Hepatocyte (in vitro differentiated cells): Measurements from ENCODE around the gene ADGRL3. TPM values are rescaled to one million over a fixed set of nuclear protein-coding genes. Genes with fewer than 3 reads are reported as not detected.

Source experiments
- DNase-seq: peaks from one replicate; pipeline ENCODE4 v3.0.0-alpha.2; 2016; ENCODE audit warnings: low spot score
- H2AFZ ChIP-seq: fragments of 200-600 bp; sonication (generic); 2 replicates; pipeline ENCODE4 v1.6.0; 2016; ENCODE audit warnings: antibody characterized with exemption, mild to moderate bottlenecking
- H3K27ac ChIP-seq: fragments of 200-600 bp; sonication (generic); 2 replicates; pipeline ENCODE4 v1.5.1; 2016; ENCODE audit warnings: mild to moderate bottlenecking
- H3K27me3 ChIP-seq: fragments of 200-600 bp; sonication (generic); 2 replicates; pipeline ENCODE4 v1.6.1; 2016
- H3K36me3 ChIP-seq: fragments of 200-600 bp; sonication (generic); replicated peaks from 2 replicates; pipeline ENCODE4 v1.5.1; 2016; ENCODE audit warnings: low read depth; ENCODE audit not compliant: insufficient read depth
- H3K4me1 ChIP-seq: fragments of 200-600 bp; sonication (generic); 2 replicates; pipeline ENCODE4 v1.5.1; 2016; ENCODE audit warnings: mild to moderate bottlenecking, moderate library complexity; ENCODE audit not compliant: insufficient read depth
- H3K4me2 ChIP-seq: fragments of 200-600 bp; sonication (generic); 2 replicates; pipeline ENCODE4 v1.6.0; 2016
- H3K4me3 ChIP-seq: fragments of 200-600 bp; sonication (generic); 2 replicates; pipeline ENCODE4 v1.5.1; 2016; ENCODE audit warnings: mild to moderate bottlenecking
- H3K79me2 ChIP-seq: fragments of 200-600 bp; sonication (generic); 2 replicates; pipeline ENCODE4 v1.6.0; 2017; ENCODE audit warnings: mild to moderate bottlenecking
- H3K9me2 ChIP-seq: fragments of 200-600 bp; sonication (generic); replicated peaks from 2 replicates; pipeline ENCODE4 v1.6.0; 2017; ENCODE audit warnings: mild to moderate bottlenecking; ENCODE audit not compliant: insufficient read depth
- H3K9me3 ChIP-seq: fragments of 200-600 bp; sonication (generic); 2 replicates; pipeline ENCODE4 v1.5.1; 2016; ENCODE audit warnings: low read depth, mild to moderate bottlenecking
- H4K20me1 ChIP-seq: fragments of 200-600 bp; sonication (generic); 2 replicates; pipeline ENCODE4 v1.6.0; 2016; ENCODE audit warnings: mild to moderate bottlenecking; ENCODE audit not compliant: insufficient read depth, poor library complexity, severe bottlenecking
- EZH2 ChIP-seq: fragments of 200-600 bp; sonication (generic); IDR thresholded peaks from 2 replicates; pipeline ENCODE4 v1.6.1; 2016; ENCODE audit warnings: antibody characterized with exemption, mild to moderate bottlenecking, borderline replicate concordance
- EZH2phosphoT487 ChIP-seq: fragments of 200-600 bp; sonication (generic); IDR thresholded peaks from one replicate; pipeline ENCODE4 v1.6.1; 2018; ENCODE audit warnings: antibody characterized with exemption, mild to moderate bottlenecking, low read depth, moderate library complexity; ENCODE audit not compliant: unreplicated experiment, severe bottlenecking
- WGBS: methylation state at CpG from one replicate; pipeline ENCODE4 v1.1.6; 2016; ENCODE audit warnings: low lambda C conversion rate; ENCODE audit errors: missing lambda C conversion rate; 5-methylcytosine and 5-hydroxymethylcytosine counted together
- polyA plus RNA-seq: library from polyadenylated mRNA; unstranded; fragments of >200 nt; fragmentation: Nextera tagmentation; extraction: Ambion mirVana; gene quantifications from 2 replicates; pipeline ENCODE4 v1.2.1, GENCODE V29; 2016
- total RNA-seq: library from RNA; depleted of rRNA; stranded (reverse); fragments of >200 nt; gene quantifications from 2 replicates; pipeline ENCODE4 v1.2.3, GENCODE V29; 2014
- TF ChIP-seq, protein P1 (sequence below): fragments of 200-600 bp; sonication (generic); IDR thresholded peaks from 2 replicates; pipeline ENCODE4 v1.5.1; 2016; ENCODE audit warnings: antibody characterized with exemption, mild to moderate bottlenecking; ENCODE audit not compliant: poor library complexity

The ADGRL3 gene
- total and polyA plus RNA-seq, 2 experiments from 2014 or later = 4.4 to 21.2 TPM

DNA sequence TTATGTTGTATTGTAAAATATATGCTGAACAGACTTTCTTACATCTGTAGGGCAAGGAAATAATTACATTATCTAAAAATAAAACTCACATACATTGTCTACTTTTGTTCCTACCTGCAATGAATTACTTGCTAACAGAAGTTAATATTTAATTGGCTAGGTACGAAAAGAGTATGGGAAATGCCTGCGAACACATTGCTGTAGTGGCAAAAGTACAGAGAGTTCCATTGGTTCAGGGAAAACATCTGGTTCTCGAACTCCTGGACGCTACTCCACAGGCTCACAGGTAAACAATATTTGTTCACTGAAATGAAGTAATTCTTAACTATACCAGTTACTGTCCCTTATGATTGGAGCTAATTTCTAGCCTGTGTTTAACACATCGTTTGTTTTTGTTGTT is 837.4 kb downstream of the ADGRL3 start:
- Histone ChIP-seq H3K79me2 (no peaks in the 10 kb centered on the region), H3K4me3 (no peak overlapping the region), H3K27ac (no peak overlapping the region), H3K4me1 (no peaks in the 10 kb centered on the region), H3K27me3 (no peaks in the 10 kb centered on the region), H3K9me2 (no peaks in the 10 kb centered on the region), H3K36me3 (no peaks in the 10 kb centered on the region), H3K9me3 (no peaks in the 10 kb centered on the region), H2AFZ (no peak overlapping the region), H3K4me2 (peak overlapping the region; percentile 23), H4K20me1 (no peaks in the 10 kb centered on the region)
- TF ChIP-seq, protein P1, sequence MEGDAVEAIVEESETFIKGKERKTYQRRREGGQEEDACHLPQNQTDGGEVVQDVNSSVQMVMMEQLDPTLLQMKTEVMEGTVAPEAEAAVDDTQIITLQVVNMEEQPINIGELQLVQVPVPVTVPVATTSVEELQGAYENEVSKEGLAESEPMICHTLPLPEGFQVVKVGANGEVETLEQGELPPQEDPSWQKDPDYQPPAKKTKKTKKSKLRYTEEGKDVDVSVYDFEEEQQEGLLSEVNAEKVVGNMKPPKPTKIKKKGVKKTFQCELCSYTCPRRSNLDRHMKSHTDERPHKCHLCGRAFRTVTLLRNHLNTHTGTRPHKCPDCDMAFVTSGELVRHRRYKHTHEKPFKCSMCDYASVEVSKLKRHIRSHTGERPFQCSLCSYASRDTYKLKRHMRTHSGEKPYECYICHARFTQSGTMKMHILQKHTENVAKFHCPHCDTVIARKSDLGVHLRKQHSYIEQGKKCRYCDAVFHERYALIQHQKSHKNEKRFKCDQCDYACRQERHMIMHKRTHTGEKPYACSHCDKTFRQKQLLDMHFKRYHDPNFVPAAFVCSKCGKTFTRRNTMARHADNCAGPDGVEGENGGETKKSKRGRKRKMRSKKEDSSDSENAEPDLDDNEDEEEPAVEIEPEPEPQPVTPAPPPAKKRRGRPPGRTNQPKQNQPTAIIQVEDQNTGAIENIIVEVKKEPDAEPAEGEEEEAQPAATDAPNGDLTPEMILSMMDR = no peak
- TF ChIP-seq EZH2 = no peak
- TF ChIP-seq EZH2phosphoT487 = no peak
- DNase-seq = no peak
- 71% methylated on average over 5 of the region's 5 CpGs for whole genome bisulfite sequencing

DNA sequence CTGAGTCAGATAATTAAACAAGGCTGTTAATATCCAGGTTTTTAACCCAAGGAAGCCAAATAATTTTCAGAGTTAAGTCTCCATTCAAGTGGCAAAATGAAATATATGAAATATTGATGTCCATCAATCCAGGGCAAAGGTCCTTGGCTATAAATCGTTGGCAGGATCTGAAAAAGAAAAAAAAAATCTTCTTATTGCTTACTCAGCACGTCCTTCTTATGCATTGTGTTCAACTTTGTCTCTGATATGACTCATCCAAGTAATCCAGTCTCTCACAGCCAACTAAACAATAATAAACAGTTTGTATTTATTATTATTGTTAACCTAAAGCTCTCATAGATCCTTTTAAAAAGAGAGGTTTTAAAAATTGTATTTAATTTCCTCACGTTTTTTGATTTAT is 851.2 kb downstream of the ADGRL3 start:
- TF ChIP-seq EZH2phosphoT487 = no peak
- no peaks in the 10 kb centered on the region for H3K9me3 ChIP-seq
- no peaks in the 10 kb centered on the region for H3K9me2 ChIP-seq
- no peaks in the 10 kb centered on the region for H3K36me3 ChIP-seq
- no peak for DNase-seq
- no peaks in the 10 kb centered on the region for H3K27me3 ChIP-seq
- H3K4me1 ChIP-seq = no peaks in the 10 kb centered on the region
- H3K4me2 ChIP-seq = no peak overlapping the region
- WGBS = 82% methylated on average over 3 of the region's 3 CpGs
- H2AFZ ChIP-seq = no peak overlapping the region
- no peak overlapping the region for H3K4me3 ChIP-seq
- H3K27ac ChIP-seq = no peak overlapping the region
- no peaks in the 10 kb centered on the region for H3K79me2 ChIP-seq
- H4K20me1 ChIP-seq = no peaks in the 10 kb centered on the region

DNA sequence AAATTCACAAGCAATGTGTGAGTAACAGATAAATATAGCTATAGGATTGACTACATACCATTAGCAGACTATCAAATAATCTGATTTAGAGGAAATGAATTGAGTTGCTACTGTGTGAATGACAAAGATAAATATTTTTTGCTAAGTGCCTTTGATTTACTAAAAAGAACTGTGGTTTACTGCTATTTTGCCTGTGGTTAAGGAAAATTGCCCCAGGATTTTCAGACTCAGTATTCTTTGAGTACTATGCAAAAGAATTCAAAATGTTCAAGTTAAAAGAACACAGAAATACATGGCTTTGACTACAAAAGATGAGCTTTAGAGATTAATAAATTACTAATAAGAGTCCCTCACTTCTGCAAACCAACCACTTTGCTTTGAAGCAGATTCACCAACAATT is 853.8 kb downstream of the ADGRL3 start:
- H3K79me2 ChIP-seq = no peaks in the 10 kb centered on the region
- DNase-seq = no peak

DNA sequence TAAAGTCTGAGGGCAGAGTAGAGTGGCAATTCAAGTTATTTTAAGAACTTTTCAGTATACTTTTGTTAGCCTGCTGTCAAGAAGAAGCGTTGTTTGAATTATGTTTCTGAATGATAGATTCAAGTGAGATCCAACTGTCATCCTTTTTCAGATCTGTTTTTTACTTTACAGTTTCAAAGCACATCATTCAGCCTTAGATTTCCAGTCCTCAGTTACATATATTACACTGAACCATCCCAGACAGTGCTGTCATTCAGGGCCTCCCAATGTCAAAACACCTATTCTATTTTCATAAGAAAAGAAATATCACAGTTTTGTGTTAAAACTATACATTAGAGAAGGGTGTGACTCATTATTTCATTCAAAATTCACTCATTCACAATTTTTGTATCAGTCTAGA is 856.9 kb downstream of the ADGRL3 start:
- Histone ChIP-seq H3K4me2 (no peak overlapping the region), H3K27ac (no peak overlapping the region), H3K4me3 (no peak overlapping the region), H3K36me3 (no peaks in the 10 kb centered on the region), H4K20me1 (no peaks in the 10 kb centered on the region), H3K79me2 (no peaks in the 10 kb centered on the region), H3K4me1 (no peaks in the 10 kb centered on the region), H3K9me3 (no peaks in the 10 kb centered on the region), H2AFZ (no peak overlapping the region), H3K27me3 (no peaks in the 10 kb centered on the region), H3K9me2 (no peaks in the 10 kb centered on the region)
- no peak for DNase-seq
- TF ChIP-seq EZH2phosphoT487 = no peak
- no peak for TF ChIP-seq EZH2
- TF ChIP-seq, protein P1 = no peak
- 93% methylated on average over 1 of the region's 1 CpG for WGBS

More for the DNA sequence above, 853.8 kb downstream of the ADGRL3 start:
- TF ChIP-seq EZH2 = no peak
- TF ChIP-seq EZH2phosphoT487 = no peak
- Histone ChIP-seq H3K9me3 (no peaks in the 10 kb centered on the region), H2AFZ (no peak overlapping the region), H4K20me1 (no peaks in the 10 kb centered on the region), H3K4me3 (no peak overlapping the region), H3K9me2 (no peaks in the 10 kb centered on the region), H3K4me2 (no peak overlapping the region), H3K27me3 (no peaks in the 10 kb centered on the region), H3K36me3 (no peaks in the 10 kb centered on the region), H3K4me1 (no peaks in the 10 kb centered on the region), H3K27ac (no peak overlapping the region)
